Right renal cortex interstitium (tissue), 3 donors: Measurements from ENCODE around the gene MFNG. TPM values are rescaled to one million over a fixed set of nuclear protein-coding genes. Genes with fewer than 3 reads are reported as not detected.
A peak's percentile ranks its signal among the peaks of the same experiment; 100 is the strongest.

Experiments
- DNase-seq, 3 donors: peaks; one replicate each; pipeline ENCODE4 v3.0.0-alpha.2; 2013; ENCODE audit warnings: low read depth in 3 of 3, low spot score in 2 of 3
- polyA plus RNA-seq, 3 donors: library from polyadenylated mRNA; unstranded; fragments of 120-200 nt; gene quantifications; one replicate each; pipeline ENCODE4 v1.2.1, GENCODE V29; 2013; ENCODE audit not compliant: insufficient read length in 3 of 3

Gene MFNG
- polyA plus RNA-seq, 3 donors, result 4.6 to 8.4 (median 6.3) TPM

DNA sequence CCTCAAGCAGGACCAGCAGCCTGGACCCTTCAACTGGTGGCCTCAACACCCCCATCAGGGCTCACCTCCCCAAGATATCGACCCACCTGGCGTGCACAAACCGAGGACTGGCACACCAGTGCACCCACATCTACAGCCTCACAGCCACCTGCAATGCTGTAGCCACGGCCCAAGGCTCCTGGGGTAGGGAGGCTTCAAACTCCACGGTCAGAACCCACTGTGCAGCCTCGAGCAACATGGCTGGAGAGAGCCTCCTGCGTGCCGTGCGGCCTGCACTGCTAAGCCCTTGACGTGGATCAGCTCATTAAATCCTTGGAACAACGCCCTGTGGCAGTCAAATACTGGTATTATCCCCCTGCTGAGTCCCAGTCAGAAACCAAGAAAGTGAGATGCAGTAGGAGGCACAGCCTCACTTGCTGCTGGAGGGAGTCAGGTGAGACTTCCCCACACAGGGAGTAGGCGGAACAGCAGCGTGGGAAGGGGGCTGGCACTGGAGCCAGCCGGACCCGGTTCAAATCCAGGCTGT lies 28.4 kb upstream of the MFNG start:
- no peak for DNase-seq

DNA sequence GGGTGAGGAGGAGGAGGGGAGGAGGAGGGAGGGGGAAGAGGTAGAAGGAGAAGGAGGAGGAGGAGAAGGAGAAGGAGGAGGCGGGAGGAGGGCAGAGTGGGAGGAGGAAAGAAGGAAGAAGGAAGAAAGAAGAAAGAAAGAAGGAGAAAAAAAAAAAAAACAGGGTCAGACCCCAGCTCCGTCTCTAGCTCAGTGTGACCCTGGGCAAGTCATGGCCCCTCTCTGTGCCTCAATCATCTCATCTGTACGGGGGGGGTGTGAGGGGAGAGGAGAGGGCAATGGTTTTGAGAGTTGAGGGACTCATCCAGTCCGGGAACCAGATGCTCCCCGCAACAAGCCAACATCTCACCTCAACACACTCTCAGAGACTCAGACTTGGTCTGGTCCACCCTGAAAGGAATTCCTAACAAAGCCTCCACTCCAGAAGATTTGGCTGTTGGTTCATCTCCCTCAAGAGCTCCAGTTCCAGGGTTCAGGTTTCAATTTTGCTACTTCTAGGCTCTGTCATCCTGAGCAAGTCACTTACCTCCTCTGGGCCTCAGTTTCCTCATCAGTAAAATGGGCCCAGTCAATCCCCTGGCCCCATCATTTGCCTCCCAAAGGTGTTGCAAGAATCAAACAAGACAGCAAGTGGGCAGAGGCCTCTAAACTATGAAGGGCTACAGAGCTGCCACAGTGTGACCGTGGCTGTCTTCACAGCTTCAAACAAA lies 25.4 kb upstream of the MFNG start:
- DNase-seq, result no peak

DNA sequence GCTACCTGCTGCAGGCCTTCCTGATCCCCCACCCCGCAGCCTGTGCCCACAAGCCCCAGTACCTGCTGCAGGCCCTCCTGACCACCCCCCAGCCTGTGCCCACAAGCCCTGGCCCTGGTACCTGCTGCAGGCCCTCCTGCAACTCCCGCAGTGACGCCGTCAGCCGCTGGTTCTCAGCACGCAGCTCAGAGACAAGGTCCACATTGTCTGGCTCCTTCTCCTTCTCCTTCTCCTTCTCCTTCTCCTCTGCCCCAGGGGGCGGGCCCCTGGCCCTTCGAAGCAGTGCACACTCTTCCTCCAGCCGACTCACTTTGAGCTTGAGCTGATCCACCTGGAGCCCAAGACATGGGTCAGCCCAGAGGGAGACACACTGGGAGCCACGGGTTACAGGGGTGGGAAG lies 23.9 kb upstream of the MFNG start:
- no peak for DNase-seq

DNA sequence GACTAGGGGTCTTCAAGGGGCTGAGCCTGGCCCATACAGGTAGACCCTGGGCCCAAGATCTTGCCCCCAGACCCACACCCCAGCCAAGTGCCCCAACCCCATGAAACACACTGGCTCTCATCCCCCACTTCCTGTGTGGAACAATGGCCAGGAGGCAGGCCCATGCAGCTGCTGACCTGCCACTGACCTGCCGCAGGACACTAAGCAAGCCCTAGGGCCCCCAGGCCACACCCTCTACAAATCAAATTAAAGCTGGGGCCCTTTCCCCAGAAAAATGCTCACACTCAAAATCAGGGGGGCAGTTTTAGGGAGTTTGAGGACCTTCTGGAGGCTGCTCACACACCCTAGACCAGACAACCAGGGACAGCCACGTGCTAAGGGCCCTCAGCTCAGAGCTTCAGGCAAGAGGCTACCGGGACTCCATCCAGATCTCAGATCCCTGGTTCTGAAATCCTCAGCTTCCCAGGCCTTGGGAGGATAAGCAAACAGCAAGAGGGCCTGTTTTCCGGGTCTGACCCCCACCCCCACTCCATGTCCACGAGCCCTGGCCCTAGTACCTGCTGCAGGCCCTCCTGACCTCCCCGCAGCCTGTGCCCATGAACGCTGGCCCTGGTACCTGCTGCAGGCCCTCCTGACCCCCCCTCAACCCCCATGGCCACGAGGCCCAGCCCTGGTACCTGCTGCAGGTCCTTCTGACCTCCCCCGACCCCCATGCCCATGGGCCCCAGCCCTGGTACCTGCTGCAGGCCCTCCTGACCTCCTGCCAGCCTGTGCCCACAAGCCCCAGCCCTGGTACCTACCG lies 23.1 kb upstream of the MFNG start:
- DNase-seq, result no peak

DNA sequence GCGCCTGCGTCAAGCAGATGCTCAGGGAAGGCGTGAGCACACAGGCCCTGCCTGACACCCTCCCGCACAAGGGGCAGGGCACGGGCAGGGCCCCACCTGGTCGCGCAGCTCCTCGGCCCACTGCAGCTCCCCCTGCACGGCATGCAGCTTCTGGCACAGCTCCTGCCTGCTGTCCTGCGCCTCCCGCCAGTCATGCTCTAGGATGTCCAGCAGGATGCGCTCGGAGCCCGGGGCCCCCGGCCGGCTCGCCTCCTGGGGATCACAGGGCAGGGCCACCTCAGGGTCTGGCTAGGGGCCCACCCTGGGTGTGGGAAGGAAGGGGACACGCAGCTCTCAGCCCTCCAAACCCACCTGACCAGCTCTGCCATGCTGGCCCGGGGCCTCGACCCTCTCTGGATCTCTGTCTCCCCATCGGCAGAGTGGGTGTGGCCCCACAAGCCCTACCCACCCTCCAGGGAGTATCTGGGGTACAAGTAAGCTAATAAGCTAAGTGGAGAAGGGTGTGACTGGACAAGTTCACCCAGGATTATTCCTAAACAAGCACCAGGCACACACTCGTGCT lies 22.3 kb upstream of the MFNG start:
- DNase-seq, result no peak

DNA sequence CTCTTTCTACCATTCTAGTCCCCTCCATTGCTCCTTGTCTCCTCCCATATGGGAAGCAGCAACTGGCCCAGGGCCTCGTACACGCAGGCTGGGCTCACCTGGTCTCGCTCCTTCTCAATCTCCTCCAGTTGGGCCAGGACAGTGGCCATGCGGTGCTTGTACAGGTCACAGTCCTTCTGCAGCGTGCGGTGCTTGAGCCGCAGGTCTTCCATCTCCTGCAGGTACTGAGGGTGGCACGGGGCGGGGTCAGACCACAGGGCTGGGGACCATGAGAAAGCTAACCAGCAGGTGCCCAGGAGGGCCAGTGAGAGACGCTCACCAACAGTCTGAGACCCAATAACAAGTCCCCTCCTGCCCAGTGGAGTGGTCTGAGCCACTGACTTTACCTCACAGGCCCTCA lies 21.5 kb upstream of the MFNG start:
- DNase-seq, result no peak

DNA sequence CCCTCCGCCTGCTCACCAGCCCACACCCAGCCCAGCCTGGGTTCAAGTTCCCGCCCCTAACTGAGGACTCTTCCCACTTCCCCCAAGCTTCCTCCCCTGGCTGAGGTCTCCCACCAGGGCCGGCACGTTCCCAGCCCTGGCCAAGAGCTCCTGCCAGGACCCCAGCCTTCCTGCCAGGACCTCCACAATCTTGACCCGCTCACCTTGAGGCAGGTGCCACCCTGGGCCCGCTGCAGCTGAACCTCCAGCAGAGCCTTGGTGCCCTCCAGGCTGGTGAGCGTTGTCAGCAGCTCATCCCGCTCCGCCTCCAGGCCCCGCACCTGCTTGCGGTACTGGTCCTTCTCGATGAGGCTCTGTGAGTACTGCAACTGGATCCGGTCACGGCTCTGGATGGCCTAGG lies 19.8 kb upstream of the MFNG start:
- no peak for DNase-seq

DNA sequence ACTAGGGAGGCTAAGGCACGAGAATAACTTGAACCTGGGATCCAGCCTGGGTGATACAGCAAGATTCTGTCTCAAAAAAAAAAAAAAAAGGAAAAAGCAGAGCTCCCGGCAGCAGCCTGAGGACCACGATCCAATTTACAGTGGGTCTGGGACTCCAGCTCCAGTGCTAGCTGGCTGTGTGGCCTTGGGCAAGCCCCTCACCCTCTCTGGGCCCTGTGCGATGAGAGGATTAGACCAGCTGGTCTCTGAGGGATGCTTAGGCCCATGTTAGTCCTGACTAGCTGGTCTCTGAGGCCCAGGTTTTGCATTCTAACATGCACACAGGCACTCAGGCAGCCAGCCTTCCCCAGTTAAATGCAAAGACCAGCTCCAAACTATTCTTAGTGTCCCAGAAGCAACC lies 19.4 kb upstream of the MFNG start:
- DNase-seq, result no peak

DNA sequence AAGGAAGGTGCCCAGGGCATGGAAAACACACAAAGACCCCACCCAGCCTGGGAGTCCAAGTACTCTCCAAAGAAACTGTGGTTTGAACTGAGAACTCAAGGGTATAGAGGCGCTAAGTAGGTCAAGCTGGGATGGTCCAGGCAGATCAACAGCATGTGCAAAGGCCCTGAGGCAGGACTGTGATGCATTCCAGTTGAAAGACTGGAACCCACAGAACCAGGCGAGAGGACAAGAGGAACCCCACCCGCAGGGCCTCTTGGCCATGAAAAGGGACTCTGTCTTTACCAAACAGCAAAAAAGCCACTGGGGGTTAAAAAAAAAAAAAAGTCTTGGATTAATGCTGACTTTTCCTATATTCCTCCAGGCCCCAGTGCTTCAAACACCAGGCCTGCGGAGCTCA lies 18.8 kb upstream of the MFNG start:
- no peak for DNase-seq

DNA sequence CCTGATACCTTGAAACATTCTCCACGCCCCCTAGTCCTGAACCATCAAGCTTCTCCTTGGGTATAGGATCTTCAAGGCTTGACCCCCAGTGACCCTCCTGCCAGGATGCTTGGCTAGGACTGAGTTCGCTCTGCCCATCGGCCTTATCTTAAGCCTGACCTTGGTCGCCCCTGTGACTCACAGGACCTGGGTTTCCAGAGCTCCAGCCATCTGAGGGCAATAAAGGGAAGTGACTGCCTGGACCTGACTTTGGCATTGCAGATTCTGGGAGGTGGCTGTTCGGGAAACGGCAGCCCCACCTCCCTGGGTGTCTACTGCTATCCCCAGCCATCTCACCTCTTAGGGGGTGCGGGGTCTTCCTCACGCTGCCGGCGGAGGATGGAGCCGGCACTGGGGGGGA lies 17.7 kb upstream of the MFNG start:
- no peak for DNase-seq

DNA sequence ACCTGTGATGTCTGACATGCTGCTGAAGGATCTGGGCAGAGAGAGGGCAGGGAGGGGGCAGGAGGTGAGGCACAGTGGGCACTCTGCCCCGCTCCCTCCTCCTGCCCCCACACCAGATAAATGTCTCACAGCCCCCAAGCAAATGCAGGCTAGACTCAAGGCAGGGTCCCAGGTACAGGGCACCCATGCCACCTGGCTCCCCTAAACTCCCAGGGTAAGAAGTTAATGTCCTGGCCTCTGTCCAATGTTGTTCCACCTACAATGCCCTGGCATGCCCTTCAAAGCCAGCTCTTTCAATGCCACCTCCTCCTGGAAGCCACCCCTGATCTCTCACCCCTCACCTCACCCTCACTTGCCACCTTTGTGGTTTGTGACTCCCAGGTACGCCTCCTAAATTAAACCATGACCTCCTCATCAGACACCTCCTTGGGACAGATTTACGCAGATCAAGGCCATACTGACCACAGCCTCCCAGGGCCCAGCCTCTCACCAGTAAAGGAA lies 17.0 kb upstream of the MFNG start:
- no peak for DNase-seq

DNA sequence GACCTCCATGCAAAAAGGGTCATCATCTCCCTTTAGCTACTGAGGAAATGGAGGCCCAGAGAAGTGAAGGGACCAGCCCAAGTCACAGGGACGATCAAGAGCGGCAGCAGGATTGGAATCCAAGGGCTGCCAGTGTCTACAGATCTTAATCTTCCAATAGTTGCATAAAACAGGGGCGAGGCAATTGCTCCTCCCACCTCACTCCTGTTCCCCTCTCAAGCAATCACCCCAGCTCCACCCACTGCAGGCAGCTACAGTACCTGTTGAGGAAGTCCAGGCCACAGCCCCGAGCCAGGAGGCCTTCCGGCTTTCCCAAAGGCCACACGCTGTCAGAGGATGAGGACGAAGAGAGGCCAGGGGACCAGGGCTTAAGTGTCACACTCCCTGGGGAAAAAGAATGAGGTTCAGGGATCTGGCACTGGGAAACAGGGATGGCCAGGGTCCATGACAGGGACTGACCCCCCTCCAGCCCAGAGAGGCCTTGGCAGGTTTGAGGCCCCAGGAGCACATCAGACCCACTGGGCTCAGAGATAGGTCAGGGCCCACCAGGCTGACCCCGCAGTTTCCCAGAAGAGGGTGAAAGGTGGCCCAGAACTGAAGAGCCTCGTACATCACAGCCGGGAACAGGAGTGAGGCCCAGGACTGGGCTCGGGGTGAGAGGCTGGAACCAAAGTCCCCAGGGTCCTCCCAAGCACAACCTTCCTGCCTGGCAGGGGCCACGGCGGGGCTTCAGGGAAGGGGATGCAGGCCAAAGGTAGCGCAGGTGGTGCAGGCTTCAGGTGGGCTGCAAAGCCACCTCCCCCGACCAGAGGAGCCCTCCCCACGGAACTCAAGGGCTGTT lies 16.4 kb upstream of the MFNG start:
- DNase-seq, result no peak

DNA sequence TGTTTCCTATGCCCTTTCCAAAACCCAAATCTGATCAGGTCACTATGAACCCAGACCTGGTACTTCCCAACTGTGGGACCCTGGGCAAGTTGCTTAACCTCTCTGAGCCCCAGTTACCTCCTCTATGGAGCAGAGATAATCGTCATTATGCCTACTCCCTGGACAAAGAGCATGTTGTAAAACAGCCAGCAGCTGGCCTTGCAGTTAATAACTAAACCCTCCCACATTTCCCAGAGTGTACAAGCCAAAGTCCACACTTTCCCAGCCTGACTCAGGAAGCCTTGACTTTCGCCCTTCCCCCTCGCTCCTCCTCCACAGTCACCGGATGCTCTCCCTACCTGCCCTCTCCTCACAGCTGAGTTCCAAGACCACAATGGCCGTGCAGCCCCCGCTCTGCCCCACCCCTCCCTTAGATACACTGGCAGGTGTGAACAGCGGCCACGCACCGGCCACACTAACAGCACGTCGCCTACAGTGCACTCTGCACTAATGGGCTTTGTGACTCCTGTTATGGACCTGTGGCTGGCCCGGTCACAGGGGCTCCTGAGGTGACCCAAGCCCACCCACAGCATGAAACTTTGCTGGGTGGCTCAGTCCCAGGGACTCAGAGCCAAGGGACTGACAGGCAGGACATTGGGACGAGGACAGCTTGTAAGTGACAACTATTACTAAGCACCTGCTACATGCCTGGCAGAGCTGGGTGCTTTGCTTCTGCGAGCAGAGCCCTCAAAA lies 15.6 kb upstream of the MFNG start:
- peak; percentile 77 to 93 (median 88) for DNase-seq

DNA sequence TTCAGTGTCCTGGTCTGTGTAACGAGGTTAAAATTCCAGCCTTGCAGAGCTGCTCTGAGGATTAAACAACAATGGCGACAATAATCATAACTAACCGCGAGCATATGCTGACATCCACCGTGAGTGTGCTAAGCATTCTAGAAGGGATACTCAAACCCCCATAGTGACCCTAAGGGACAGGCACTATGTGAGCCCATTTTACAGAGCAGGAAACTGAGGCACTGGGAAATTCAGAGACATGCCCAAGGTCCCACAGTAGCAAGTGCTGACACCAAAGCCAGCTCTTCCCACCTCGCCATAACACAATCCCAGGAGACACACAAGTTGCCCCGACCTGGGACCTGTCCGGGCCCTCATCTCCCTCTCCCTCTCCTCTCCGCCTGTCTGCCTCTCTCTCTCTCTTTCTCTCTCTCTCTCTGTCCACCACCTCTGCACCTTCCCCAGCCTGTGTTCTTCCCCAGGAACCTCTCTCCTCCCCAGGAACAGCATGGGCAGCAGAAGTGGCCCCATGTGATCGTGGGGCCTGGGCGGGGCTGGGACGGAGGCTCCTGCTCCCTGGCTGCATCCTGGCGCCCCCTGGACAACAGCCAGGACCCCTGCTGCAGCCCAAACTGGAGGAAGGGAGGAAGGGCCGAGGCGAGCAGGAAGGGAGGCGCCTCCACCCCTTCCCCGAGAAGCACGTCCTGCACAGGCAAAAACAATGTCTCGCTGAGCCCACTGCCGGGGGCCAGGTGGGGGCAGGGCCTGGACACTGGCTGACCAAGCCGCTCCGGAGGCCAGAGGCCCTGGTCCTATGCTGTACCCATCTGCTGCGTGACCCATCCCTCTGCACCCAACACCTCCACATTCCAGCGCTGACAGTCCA lies 14.8 kb upstream of the MFNG start:
- no peak for DNase-seq

DNA sequence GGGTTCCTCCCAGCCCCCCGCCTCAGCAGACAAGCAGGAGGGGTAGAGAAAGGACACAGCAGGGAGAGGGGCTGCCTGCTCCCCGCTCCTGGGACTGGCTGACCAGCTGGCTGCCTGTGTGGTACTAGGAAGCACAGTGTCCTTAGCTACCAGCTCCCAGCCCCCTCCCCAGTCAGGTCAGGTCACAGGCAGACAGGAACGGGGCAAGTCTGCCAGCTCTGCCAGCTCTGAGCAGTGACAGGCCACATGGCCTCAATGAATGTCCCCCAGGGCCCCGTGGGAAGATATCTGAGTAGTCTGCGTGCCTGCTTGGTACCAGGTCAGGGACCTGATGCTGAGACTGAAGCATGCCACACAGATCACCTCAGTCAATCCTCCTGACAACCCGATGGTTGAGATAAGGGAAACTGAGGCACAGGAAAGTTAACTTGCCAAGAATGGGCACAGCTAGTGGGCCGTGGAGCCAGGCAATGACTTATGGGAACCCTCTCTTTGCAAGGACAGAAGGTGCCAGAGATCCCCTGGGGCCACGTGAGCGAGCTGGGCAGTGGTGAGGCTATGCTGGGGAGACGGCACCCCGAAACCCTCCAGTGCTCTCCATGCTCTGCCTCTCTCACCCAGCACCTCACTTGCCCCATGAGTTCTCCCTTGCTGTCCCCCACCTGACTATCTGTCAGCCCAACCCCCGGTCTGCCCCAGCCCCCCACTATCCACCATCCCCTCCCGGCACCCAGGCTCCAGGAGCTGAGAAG lies 13.8 kb upstream of the MFNG start:
- no peak for DNase-seq

DNA sequence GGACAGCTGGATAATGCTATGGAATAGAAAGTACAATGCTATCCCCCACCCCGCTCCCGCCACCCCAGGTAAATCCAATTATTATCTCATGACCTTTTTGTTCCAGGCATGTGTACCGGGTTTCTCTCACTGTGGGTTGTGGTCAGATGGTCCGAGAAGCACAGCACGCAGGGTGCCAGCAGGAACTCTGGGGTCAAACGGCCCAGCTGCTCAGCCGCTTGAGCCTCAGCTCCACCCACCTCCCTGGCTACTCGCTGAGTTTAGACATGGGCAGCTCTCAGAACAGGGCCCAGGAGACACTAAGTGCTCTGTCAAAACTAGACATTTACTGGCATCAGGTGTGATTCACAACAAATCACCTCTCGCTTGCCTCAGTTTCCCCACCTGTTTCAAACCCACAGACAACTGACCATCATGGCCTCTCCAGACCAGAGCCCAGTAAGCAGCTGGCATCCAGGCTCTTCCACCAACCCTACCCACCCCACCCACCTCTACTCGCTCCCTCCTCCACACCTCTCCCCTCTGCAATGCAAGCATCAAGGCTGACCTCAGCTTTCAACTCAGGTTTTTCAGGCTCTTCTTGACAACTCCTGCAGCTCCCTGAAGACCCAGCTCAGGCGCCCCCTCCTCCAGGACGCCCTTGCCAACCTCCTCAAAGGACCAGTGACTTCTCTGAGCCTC lies 13.0 kb upstream of the MFNG start:
- no peak for DNase-seq

DNA sequence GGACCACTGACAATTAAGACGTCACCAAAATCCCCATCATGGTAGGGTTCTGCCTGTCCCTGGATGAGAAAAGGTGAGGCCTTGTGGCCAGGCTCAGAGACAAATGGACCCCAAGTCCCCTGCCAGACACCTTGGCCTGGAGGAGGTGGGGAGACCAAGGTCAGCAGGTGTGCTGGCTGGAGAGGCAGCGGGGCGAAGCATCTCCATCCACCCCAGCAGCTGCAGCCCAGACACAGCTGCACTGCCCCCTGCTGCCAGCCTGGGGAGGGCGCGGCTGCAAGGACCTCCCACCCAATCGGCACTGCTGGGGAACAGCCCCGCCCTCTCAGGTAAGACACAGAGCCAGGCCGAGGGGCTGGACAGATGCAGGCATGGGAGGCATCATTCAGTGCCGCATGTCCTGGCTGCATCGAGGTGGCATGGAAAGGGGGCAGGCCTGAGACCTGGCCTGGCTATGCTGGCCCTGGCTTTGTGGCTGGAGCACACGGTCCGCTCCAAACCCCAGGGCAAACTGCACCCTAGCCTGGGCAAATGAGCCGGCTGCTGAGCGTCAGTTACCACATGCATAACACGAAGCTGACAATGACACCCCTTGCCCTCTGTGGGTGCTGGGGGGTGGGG lies 12.2 kb upstream of the MFNG start:
- no peak for DNase-seq
